Measurements from ENCODE around the gene DNAH1.

DNA sequence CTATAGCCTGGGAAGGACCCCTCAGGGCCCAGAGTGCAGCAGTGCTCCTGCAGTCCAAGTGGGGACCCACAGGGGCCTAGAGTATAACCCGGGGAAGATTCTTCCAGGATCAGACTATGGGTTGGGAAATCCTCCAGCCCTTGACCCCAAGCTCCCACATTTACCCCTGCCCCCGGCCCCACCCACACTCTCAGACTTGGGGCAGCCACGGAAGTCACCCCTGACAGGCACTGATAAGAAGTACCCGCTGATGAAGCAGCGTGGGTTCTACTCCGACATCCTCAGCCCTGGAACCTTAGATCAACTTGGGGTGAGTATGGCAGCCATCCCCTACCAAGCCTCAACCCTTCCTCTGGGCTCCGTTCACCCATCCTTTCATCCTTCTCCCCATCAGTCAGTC is 6.3 kb downstream of the DNAH1 start:
- TF ChIP-seq, protein P1, sequence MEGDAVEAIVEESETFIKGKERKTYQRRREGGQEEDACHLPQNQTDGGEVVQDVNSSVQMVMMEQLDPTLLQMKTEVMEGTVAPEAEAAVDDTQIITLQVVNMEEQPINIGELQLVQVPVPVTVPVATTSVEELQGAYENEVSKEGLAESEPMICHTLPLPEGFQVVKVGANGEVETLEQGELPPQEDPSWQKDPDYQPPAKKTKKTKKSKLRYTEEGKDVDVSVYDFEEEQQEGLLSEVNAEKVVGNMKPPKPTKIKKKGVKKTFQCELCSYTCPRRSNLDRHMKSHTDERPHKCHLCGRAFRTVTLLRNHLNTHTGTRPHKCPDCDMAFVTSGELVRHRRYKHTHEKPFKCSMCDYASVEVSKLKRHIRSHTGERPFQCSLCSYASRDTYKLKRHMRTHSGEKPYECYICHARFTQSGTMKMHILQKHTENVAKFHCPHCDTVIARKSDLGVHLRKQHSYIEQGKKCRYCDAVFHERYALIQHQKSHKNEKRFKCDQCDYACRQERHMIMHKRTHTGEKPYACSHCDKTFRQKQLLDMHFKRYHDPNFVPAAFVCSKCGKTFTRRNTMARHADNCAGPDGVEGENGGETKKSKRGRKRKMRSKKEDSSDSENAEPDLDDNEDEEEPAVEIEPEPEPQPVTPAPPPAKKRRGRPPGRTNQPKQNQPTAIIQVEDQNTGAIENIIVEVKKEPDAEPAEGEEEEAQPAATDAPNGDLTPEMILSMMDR (IDR thresholded peaks at IDR 0.05) = no peak
- no peak for TF ChIP-seq POLR2AphosphoS5 (IDR thresholded peaks at IDR 0.05; ENCODE audit: low read depth, low read length)
- TF ChIP-seq, protein P2, sequence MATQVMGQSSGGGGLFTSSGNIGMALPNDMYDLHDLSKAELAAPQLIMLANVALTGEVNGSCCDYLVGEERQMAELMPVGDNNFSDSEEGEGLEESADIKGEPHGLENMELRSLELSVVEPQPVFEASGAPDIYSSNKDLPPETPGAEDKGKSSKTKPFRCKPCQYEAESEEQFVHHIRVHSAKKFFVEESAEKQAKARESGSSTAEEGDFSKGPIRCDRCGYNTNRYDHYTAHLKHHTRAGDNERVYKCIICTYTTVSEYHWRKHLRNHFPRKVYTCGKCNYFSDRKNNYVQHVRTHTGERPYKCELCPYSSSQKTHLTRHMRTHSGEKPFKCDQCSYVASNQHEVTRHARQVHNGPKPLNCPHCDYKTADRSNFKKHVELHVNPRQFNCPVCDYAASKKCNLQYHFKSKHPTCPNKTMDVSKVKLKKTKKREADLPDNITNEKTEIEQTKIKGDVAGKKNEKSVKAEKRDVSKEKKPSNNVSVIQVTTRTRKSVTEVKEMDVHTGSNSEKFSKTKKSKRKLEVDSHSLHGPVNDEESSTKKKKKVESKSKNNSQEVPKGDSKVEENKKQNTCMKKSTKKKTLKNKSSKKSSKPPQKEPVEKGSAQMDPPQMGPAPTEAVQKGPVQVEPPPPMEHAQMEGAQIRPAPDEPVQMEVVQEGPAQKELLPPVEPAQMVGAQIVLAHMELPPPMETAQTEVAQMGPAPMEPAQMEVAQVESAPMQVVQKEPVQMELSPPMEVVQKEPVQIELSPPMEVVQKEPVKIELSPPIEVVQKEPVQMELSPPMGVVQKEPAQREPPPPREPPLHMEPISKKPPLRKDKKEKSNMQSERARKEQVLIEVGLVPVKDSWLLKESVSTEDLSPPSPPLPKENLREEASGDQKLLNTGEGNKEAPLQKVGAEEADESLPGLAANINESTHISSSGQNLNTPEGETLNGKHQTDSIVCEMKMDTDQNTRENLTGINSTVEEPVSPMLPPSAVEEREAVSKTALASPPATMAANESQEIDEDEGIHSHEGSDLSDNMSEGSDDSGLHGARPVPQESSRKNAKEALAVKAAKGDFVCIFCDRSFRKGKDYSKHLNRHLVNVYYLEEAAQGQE (IDR thresholded peaks at IDR 0.05; ENCODE audit: insufficient read depth in 1 of 2, low read depth in 2 of 2, low read length in 1 of 2) = no peak
- no peak for TF ChIP-seq SIN3A (IDR thresholded peaks at IDR 0.05; ENCODE audit: borderline replicate concordance, insufficient read depth, low read depth, low read length)

Measured in Panc1 (cell line).